K562 (cell line): ENCODE results near the gene PLPP6. TPM values are rescaled to one million over a fixed set of nuclear protein-coding genes. Genes with fewer than 3 reads are reported as not detected.
A peak's percentile ranks its signal among the peaks of the same experiment; 100 is the strongest.

Experiments
- CREB1 ChIP-seq, 2 experiments: sonication (generic) in 1 of 2; formaldehyde crosslinking in 1 of 2; IDR thresholded peaks; 2 replicates each; pipeline versions ENCODE4 v1.6.1 to v1.8.0; 2012 to 2022; ENCODE audit warnings: inconsistent platforms in 1 of 2, mild to moderate bottlenecking in 1 of 2, missing genetic modification reagents in 1 of 2, moderate library complexity in 1 of 2
- E2F3 ChIP-seq: fragments of 250-450 bp; sonication (Bioruptor Pico); IDR thresholded peaks from 2 replicates; pipeline ENCODE4 v1.4.0; 2020; ENCODE audit warnings: mild to moderate bottlenecking
- ETV1 ChIP-seq: fragments of 450-650 bp; conservative IDR thresholded peaks from 2 replicates; pipeline ENCODE4 v1.6.1; 2016; ENCODE audit warnings: missing genetic modification characterization, control low read depth, low read depth, missing compliant biosample characterization
- GTF2B ChIP-seq: IDR thresholded peaks from 2 replicates; pipeline ENCODE4 v1.6.1; 2011; ENCODE audit not compliant: insufficient read length; ENCODE audit errors: extremely low read depth
- HMG20B ChIP-seq: fragments of 250-450 bp; sonication (Bioruptor Pico); IDR thresholded peaks from 2 replicates; pipeline ENCODE4 v1.5.0; 2021; ENCODE audit warnings: mild to moderate bottlenecking
- IRF9 ChIP-seq: fragments of 450-650 bp; IDR thresholded peaks from 2 replicates; pipeline ENCODE4 v1.6.1; 2016; ENCODE audit warnings: missing biosample characterization, missing genetic modification characterization
- KAT7 ChIP-seq: sonication (generic); formaldehyde crosslinking; IDR thresholded peaks from 2 replicates; pipeline ENCODE4 v1.8.0; 2022; ENCODE audit warnings: missing genetic modification reagents, mild to moderate bottlenecking, borderline replicate concordance
- MAZ ChIP-seq, 2 experiments: fragments of 450-650 bp in 1 of 2; sonication (generic) in 1 of 2; formaldehyde crosslinking; IDR thresholded peaks in 1 of 2; conservative IDR thresholded peaks in 1 of 2; 2 replicates each; pipeline versions ENCODE4 v1.4.0 to v1.5.0; 2020; ENCODE audit warnings: mild to moderate bottlenecking in 1 of 2, missing genetic modification reagents in 1 of 2
- MECOM ChIP-seq: fragments of 250-450 bp; sonication (Bioruptor Pico); IDR thresholded peaks from 2 replicates; pipeline ENCODE4 v1.8.0; 2022; ENCODE audit warnings: inconsistent platforms
- NR1H2 ChIP-seq: sonication (generic); formaldehyde crosslinking; IDR thresholded peaks from 2 replicates; pipeline ENCODE4 v1.4.0; 2020; ENCODE audit warnings: mild to moderate bottlenecking, missing genetic modification reagents
- PML ChIP-seq: IDR thresholded peaks from 2 replicates; pipeline ENCODE4 v1.6.1; 2012; ENCODE audit warnings: low read length, inconsistent platforms
- POU5F1 ChIP-seq: fragments of 150-350 bp; IDR thresholded peaks from 2 replicates; pipeline ENCODE4 v1.6.1; 2014; ENCODE audit warnings: borderline replicate concordance, low read length, low read depth, mild to moderate bottlenecking; ENCODE audit not compliant: partially characterized antibody
- RAD21 ChIP-seq, 2 experiments: fragments of 250-450 bp in 1 of 2; fragments of 450-650 bp in 1 of 2; sonication (Bioruptor Pico) in 1 of 2; formaldehyde crosslinking in 1 of 2; IDR thresholded peaks in 1 of 2; conservative IDR thresholded peaks in 1 of 2; 2 replicates each; pipeline versions ENCODE4 v1.4.0 to v1.8.0; 2020 to 2022; ENCODE audit warnings: mild to moderate bottlenecking in 2 of 2, moderate library complexity in 1 of 2
- RFX7 ChIP-seq: fragments of 250-450 bp; sonication (Bioruptor Pico); IDR thresholded peaks from 2 replicates; pipeline ENCODE4 v1.5.1; 2021; ENCODE audit warnings: mild to moderate bottlenecking
- TAF9B ChIP-seq: fragments of 450-650 bp; IDR thresholded peaks from 2 replicates; pipeline ENCODE4 v1.6.1; 2018; ENCODE audit warnings: mild to moderate bottlenecking; ENCODE audit not compliant: partially characterized antibody
- TAL1 ChIP-seq: fragments of 450-650 bp; IDR thresholded peaks from 2 replicates; pipeline ENCODE4 v1.6.1; 2016; ENCODE audit warnings: mild to moderate bottlenecking
- TEAD1 ChIP-seq, 2 experiments: fragments of 450-650 bp in 1 of 2; sonication (generic) in 1 of 2; formaldehyde crosslinking; IDR thresholded peaks; 2 replicates each; pipeline versions ENCODE4 v1.4.0 to v1.8.0; 2020 to 2022; ENCODE audit warnings: mild to moderate bottlenecking in 2 of 2, missing genetic modification reagents in 1 of 2
- YY1 ChIP-seq, 3 experiments: IDR thresholded peaks; 2 replicates each; pipeline ENCODE4 v1.6.1; 2011; ENCODE audit warnings: low read length in 2 of 3, mild to moderate bottlenecking in 2 of 3, moderate library complexity in 2 of 3, borderline replicate concordance in 1 of 3, control low read depth in 1 of 3, low read depth in 1 of 3; ENCODE audit not compliant: insufficient read depth in 3 of 3, insufficient replicate concordance in 2 of 3, control insufficient read depth in 1 of 3, insufficient read length in 1 of 3; ENCODE audit errors: extremely low read depth in 1 of 3
- ZNF232 ChIP-seq: sonication (generic); formaldehyde crosslinking; IDR thresholded peaks from 2 replicates; pipeline ENCODE4 v1.8.0; 2022; ENCODE audit warnings: mild to moderate bottlenecking, missing genetic modification reagents
- ZNF239 ChIP-seq: fragments of 250-450 bp; sonication (Bioruptor Pico); IDR thresholded peaks from 2 replicates; pipeline ENCODE4 v1.4.0; 2020; ENCODE audit warnings: mild to moderate bottlenecking
- ZNF354B ChIP-seq: fragments of 250-450 bp; sonication (Bioruptor Pico); IDR thresholded peaks from 2 replicates; pipeline ENCODE4 v1.4.0; 2020
- ZNF41 ChIP-seq: fragments of 250-450 bp; sonication (Bioruptor Pico); conservative IDR thresholded peaks from 2 replicates; pipeline ENCODE4 v1.4.0; 2020; ENCODE audit warnings: mild to moderate bottlenecking
- ZNF57 ChIP-seq: fragments of 450-650 bp; formaldehyde crosslinking; IDR thresholded peaks from 2 replicates; pipeline ENCODE4 v1.4.0; 2020; ENCODE audit warnings: mild to moderate bottlenecking, moderate library complexity
- polyA plus RNA-seq, 8 experiments: library from polyadenylated mRNA; depleted of rRNA in 4 of 8; stranded (reverse) in 5 of 8; unstranded in 3 of 8; fragments of >200 nt; fragmentation: Nextera tagmentation in 2 of 8; fragmentation: Illumina TruSeq in 1 of 8; extraction: Ambion mirVana in 2 of 8; extraction: Trizol in 1 of 8; gene quantifications; 2 replicates each; pipeline versions ENCODE4 v1.2.1 to v1.2.3, GENCODE V29; 2011 to 2014; ENCODE audit warnings: inconsistent platforms in 1 of 8, missing spikeins in 1 of 8
- total RNA-seq, 7 experiments: library from RNA; depleted of rRNA in 6 of 7; stranded (reverse); fragments of >200 nt in 6 of 7; fragmentation: Illumina TruSeq in 2 of 7; extraction: Trizol in 2 of 7; gene quantifications; 2 replicates each; pipeline versions ENCODE4 v1.2.1 to v1.2.3, GENCODE V29; 2011 to 2021; ENCODE audit warnings: low replicate concordance in 1 of 7
- TF ChIP-seq, protein P1 (sequence below): fragments of 250-450 bp; sonication (Bioruptor Pico); IDR thresholded peaks from 2 replicates; pipeline ENCODE4 v1.4.0; 2020; ENCODE audit warnings: mild to moderate bottlenecking

PLPP6 gene
- total and polyA plus RNA-seq, 9 of the 15 experiments (the other 6 are each of a cell fraction or from before 2014, with no cell fraction given), result 1.9 to 8.9 (median 5.6) TPM

GRCh38 chr9:4679268-4680172, 17.4 kb downstream of the PLPP6 start, which contains the start of gene CDC37L1 (continued):
- TF ChIP-seq NR1H2 (CRISPR knock-in tag) (no peak), ZNF239 (CRISPR knock-in tag) (no peak), ZNF354B (no peak), GTF2B (peak; percentile 11), TEAD1 (CRISPR knock-in tag; IDR thresholded peaks at IDR 0.05) (no peak), ZNF41 (CRISPR knock-in tag) (no peak), MECOM (CRISPR knock-in tag) (no peak), ETV1 (tag) (peak; percentile 65), HMG20B (CRISPR knock-in tag) (no peak), IRF9 (no peak), ZNF232 (CRISPR knock-in tag) (no peak), RAD21 (CRISPR knock-in tag; conservative IDR thresholded peaks at IDR 0.05 in 1 of 2, IDR thresholded peaks at IDR 0.05 in 1 of 2) (no peak), YY1 (IDR thresholded peaks at IDR 0.05; ENCODE audit: borderline replicate concordance in 1 of 3, control insufficient read depth in 1 of 3, extremely low read depth in 1 of 3, insufficient read depth in 3 of 3, insufficient read length in 1 of 3, insufficient replicate concordance in 2 of 3, low read depth in 1 of 3, low read length in 2 of 3) (peak in 2 of 3 experiments; percentile 73 to 86), ZNF57 (CRISPR knock-in tag) (no peak), CREB1 (IDR thresholded peaks at IDR 0.05) (peak; percentile 89), CREB1 (CRISPR knock-in tag; IDR thresholded peaks at IDR 0.05) (peak; percentile 92), PML (peak; percentile 75), POU5F1 (no peak), TAF9B (peak; percentile 76), E2F3 (CRISPR knock-in tag) (no peak), MAZ (CRISPR knock-in tag; conservative IDR thresholded peaks at IDR 0.05 in 1 of 2, IDR thresholded peaks at IDR 0.05 in 1 of 2) (peak; percentile 44 to 76; a peak in 3 of 4 replicates), RFX7 (no peak), KAT7 (CRISPR knock-in tag) (no peak), TAL1 (no peak)
- TF ChIP-seq, protein P1, sequence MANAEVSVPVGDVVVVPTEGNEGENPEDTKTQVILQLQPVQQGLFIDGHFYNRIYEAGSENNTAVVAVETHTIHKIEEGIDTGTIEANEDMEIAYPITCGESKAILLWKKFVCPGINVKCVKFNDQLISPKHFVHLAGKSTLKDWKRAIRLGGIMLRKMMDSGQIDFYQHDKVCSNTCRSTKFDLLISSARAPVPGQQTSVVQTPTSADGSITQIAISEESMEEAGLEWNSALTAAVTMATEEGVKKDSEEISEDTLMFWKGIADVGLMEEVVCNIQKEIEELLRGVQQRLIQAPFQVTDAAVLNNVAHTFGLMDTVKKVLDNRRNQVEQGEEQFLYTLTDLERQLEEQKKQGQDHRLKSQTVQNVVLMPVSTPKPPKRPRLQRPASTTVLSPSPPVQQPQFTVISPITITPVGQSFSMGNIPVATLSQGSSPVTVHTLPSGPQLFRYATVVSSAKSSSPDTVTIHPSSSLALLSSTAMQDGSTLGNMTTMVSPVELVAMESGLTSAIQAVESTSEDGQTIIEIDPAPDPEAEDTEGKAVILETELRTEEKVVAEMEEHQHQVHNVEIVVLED (CRISPR knock-in tag), result peak; percentile 55; the same call in 1 of the 2 replicates
